NT2/D1 (cell line): ENCODE measurements around the gene PFKP.

Experiments used
- YY1 ChIP-seq: IDR thresholded peaks from 2 replicates; pipeline ENCODE4 v1.6.1; 2011; ENCODE audit not compliant: insufficient read length, insufficient read depth
- ZNF274 ChIP-seq: IDR thresholded peaks from 2 replicates; pipeline ENCODE4 v1.6.1; 2011; ENCODE audit warnings: mild to moderate bottlenecking, low read depth, low read length

- TF ChIP-seq ZNF274 (no peak), YY1 (no peak)
Observed at GRCh38 chr10:3020311-3020710, 47.0 kb upstream of the PFKP start.
